ENCODE measurements around the gene PLK5.
A peak's percentile ranks its signal among the peaks of the same experiment; 100 is the strongest.

Gene PLK5

DNA sequence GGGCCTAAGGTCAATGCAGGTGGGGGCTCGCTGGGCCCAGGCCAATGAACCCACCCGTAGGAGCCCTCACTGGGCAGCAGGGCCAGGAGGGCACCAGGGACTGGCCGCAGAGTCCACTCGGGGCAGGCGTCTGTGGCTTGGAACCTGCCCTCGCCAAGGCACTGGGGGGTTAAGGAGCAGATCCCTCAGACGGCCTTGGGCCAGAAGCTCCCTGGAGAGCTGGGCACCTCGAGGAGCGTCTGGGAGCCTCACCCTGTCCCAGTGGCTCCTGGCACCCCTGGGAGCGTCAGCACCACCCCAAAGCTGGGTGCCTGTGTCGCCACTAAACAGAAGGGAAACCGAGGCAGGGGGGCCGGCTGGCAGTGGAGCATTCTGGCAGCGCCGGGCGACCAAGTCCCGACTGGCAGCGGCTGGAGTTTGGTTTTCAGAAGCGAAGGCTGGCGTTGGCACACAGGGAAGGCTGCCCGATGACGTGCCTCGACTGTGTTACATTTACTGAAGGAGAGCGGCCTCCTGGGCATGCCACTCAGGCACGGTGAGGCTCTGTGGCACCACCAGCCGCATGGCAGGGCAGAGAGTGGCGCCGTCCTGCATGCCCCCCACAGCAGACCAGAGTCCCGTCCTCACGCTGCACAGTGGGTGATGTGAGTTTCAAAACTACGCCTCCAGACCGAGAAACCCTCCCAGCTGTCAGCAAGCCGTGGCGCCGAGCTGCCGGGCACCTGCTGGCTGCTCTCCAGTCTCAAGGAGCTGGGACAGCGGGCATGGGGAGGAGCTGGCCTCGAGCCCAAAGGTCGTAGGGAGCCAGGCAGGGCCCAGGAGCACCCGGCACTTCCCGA lies 53.4 kb downstream of the PLK5 start:
- H2AFZ ChIP-seq (ENCODE audit: low read length): no peak overlapping the region
- no peak overlapping the region for H2AK5ac ChIP-seq (ENCODE audit: low read depth, low read length)
- no peak overlapping the region for H3K4me3 ChIP-seq (ENCODE audit: low read length in 2 of 2)
- WGBS, 2 donors (ENCODE audit: extremely low coverage in 2 of 2, insufficient read length in 2 of 2, insufficient replicate concordance in 1 of 2): no CpG with 5 or more reads among the region's 41 CpGs
- peaks cover 8% of the 10 kb centered on the region for H3K79me1 ChIP-seq (ENCODE audit: low read depth, low read length)
- no peak overlapping the region for H3K14ac ChIP-seq (ENCODE audit: low read length)
- no peak overlapping the region for H3K4ac ChIP-seq (ENCODE audit: low read length)
- peak overlapping the region; percentile 60 for H2BK5ac ChIP-seq (ENCODE audit: low read length)
- H4K8ac ChIP-seq (ENCODE audit: low read depth, low read length): no peak overlapping the region
- DNase-seq (ENCODE audit: low spot score): no peak
- H3K18ac ChIP-seq (ENCODE audit: low read length): no peak overlapping the region
- H3K36me3 ChIP-seq (replicated peaks in 1 of 2; ENCODE audit: control insufficient read depth in 2 of 2, insufficient read depth in 2 of 2, low read length in 2 of 2): peaks cover 49 to 66% of the 10 kb centered on the region in 2 donors
- H3K23ac ChIP-seq (ENCODE audit: low read depth, low read length, poor library complexity): no peak overlapping the region
- H4K91ac ChIP-seq (ENCODE audit: low read depth, low read length, poor library complexity): no peak overlapping the region
- H3K27ac ChIP-seq (replicated peaks; ENCODE audit: low read length): no peak overlapping the region
- H2BK120ac ChIP-seq (ENCODE audit: low read depth, low read length): no peak overlapping the region
- H2BK12ac ChIP-seq (ENCODE audit: low read length): no peak overlapping the region
- H2BK15ac ChIP-seq (ENCODE audit: low read length): no peak overlapping the region
- H3K9me3 ChIP-seq (replicated peaks in 1 of 2; ENCODE audit: control insufficient read depth in 2 of 2, insufficient read depth in 1 of 2, low read depth in 1 of 2, low read length in 2 of 2): no peaks in the 10 kb centered on the region
- no peak overlapping the region for H3K9ac ChIP-seq (ENCODE audit: low read depth, low read length, poor library complexity)
- no peaks in the 10 kb centered on the region for H3K27me3 ChIP-seq (ENCODE audit: control insufficient read depth in 3 of 3, insufficient read depth in 3 of 3, low read depth in 1 of 3, low read length in 3 of 3)
- no peak overlapping the region for H3K4me2 ChIP-seq (ENCODE audit: insufficient read depth, low read length, poor library complexity, severe bottlenecking)
- no peaks in the 10 kb centered on the region for H3K4me1 ChIP-seq (ENCODE audit: control insufficient read depth in 2 of 2, insufficient read depth in 1 of 2, low read depth in 1 of 2, low read length in 2 of 2)

DNA sequence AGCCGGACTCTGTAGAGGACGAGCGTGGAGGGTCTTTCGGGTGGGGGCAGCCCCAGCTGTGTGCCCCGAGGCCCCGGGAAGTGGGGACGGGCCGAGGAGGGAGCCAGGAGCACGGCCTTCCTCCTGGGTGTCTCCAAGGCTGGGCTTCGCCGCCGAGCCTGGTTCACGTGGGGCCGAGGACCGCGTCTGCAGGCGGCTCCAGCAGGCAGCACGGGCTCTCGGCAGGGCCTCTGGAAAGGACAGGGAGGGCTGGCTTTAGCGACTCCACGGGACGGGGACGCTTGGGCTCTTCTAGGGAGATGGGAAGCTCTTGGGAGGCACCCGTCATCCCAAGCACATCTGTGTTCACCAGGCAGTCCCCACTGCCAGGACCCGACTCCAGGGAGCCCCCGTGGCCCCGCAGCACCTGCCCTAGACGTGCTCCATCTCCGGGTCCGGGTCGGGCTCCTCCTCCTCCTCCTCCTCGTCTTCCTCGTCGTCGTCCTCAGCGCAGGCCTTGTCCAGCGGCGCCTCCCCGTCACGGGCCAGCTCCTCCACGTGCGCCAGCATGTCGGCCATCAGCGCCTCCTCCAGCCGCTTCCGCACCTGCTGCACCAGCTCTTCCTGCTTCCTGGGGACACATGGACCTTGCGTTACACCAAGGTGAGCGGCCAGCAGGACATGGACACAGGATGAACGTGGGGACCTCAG lies 54.2 kb downstream of the PLK5 start:
- no peak overlapping the region for H2BK5ac ChIP-seq (ENCODE audit: low read length)
- H3K27ac ChIP-seq (replicated peaks; ENCODE audit: low read length): no peak overlapping the region
- no peaks in the 10 kb centered on the region for H3K4me1 ChIP-seq (ENCODE audit: control insufficient read depth in 2 of 2, insufficient read depth in 1 of 2, low read depth in 1 of 2, low read length in 2 of 2)
- H4K8ac ChIP-seq (ENCODE audit: low read depth, low read length): no peak overlapping the region
- H3K4ac ChIP-seq (ENCODE audit: low read length): no peak overlapping the region
- H3K79me1 ChIP-seq (ENCODE audit: low read depth, low read length): peaks cover 13% of the 10 kb centered on the region
- no CpG with 5 or more reads among the region's 49 CpGs for WGBS, 2 donors (ENCODE audit: extremely low coverage in 2 of 2, insufficient read length in 2 of 2, insufficient replicate concordance in 1 of 2)
- no peak overlapping the region for H4K91ac ChIP-seq (ENCODE audit: low read depth, low read length, poor library complexity)
- no peak overlapping the region for H2BK120ac ChIP-seq (ENCODE audit: low read depth, low read length)
- H3K4me3 ChIP-seq (ENCODE audit: low read length in 2 of 2): no peak overlapping the region
- no peak overlapping the region for H3K14ac ChIP-seq (ENCODE audit: low read length)
- H3K23ac ChIP-seq (ENCODE audit: low read depth, low read length, poor library complexity): peak overlapping the region; percentile 91
- H3K9ac ChIP-seq (ENCODE audit: low read depth, low read length, poor library complexity): no peak overlapping the region
- H2AK5ac ChIP-seq (ENCODE audit: low read depth, low read length): no peak overlapping the region
- H3K4me2 ChIP-seq (ENCODE audit: insufficient read depth, low read length, poor library complexity, severe bottlenecking): no peak overlapping the region
- H3K27me3 ChIP-seq (ENCODE audit: control insufficient read depth in 3 of 3, insufficient read depth in 3 of 3, low read depth in 1 of 3, low read length in 3 of 3): no peaks in the 10 kb centered on the region
- peaks cover 54 to 73% of the 10 kb centered on the region in 2 donors for H3K36me3 ChIP-seq (replicated peaks in 1 of 2; ENCODE audit: control insufficient read depth in 2 of 2, insufficient read depth in 2 of 2, low read length in 2 of 2)
- no peak overlapping the region for H2BK15ac ChIP-seq (ENCODE audit: low read length)
- H3K18ac ChIP-seq (ENCODE audit: low read length): no peak overlapping the region
- peak overlapping the region; percentile 10 for H2BK12ac ChIP-seq (ENCODE audit: low read length)
- no peak for DNase-seq (ENCODE audit: low spot score)
- H3K9me3 ChIP-seq (replicated peaks in 1 of 2; ENCODE audit: control insufficient read depth in 2 of 2, insufficient read depth in 1 of 2, low read depth in 1 of 2, low read length in 2 of 2): no peaks in the 10 kb centered on the region
- H2AFZ ChIP-seq (ENCODE audit: low read length): no peak overlapping the region

DNA sequence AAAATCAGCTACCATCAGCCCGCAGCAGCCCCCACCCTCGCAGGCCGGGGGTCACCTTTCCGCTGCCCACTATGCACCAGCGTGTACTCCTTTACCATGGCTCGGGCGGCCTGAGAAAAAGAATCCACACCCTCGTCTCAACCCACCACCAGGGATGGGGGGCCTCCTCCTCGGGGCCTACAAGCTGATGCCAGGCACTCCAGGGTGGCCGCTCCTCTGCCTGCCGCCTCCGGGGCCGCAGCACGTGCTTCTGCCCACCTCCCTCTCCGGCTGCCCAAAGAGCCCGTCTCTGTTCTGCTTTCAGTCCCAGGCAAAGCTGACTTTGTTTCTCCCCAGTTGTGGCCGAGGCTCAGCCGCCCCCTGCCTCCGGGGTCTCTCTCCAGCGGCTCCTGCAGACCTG lies 55.3 kb downstream of the PLK5 start:
- Histone ChIP-seq H3K9ac (ENCODE audit: low read depth, low read length, poor library complexity) (no peak overlapping the region), H3K36me3 (replicated peaks in 1 of 2; ENCODE audit: control insufficient read depth in 2 of 2, insufficient read depth in 2 of 2, low read length in 2 of 2) (peaks cover 59 to 85% of the 10 kb centered on the region in 2 donors)
- WGBS, 2 donors (ENCODE audit: extremely low coverage in 2 of 2, insufficient read length in 2 of 2, insufficient replicate concordance in 1 of 2): no CpG with 5 or more reads among the region's 20 CpGs

DNA sequence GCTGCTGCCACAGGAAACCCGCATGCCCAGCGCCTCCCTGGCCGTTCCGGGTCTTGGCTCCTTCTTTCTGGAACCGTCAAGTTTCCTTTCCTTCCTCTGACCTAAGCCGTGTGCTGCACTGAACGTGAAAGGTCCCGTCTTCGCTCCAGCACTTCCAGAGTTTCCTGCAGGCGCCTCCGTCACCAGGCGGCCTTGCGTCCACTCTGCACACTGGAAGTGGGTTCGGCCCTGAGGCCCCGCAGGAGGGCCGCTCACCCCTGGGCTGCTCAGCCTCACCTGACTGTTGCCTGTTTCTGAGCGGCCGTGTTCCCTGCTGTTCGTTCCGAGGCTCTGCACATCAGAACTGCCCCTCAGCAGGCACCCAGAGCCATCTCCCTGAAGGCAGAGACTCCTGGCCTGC lies 56.5 kb downstream of the PLK5 start:
- no peak for DNase-seq (ENCODE audit: low spot score)
- WGBS, 2 donors (ENCODE audit: extremely low coverage in 2 of 2, insufficient read length in 2 of 2, insufficient replicate concordance in 1 of 2): no CpG with 5 or more reads among the region's 20 CpGs
- H3K36me3 ChIP-seq (replicated peaks in 1 of 2; ENCODE audit: control insufficient read depth in 2 of 2, insufficient read depth in 2 of 2, low read length in 2 of 2): peaks cover 66 to 96% of the 10 kb centered on the region in 2 donors

More for the DNA sequence above, 55.3 kb downstream of the PLK5 start:
- H3K4ac ChIP-seq (ENCODE audit: low read length): no peak overlapping the region
- no peak overlapping the region for H2BK120ac ChIP-seq (ENCODE audit: low read depth, low read length)
- no peak overlapping the region for H3K18ac ChIP-seq (ENCODE audit: low read length)
- H4K8ac ChIP-seq (ENCODE audit: low read depth, low read length): peak overlapping the region; percentile 65
- no peak overlapping the region for H4K91ac ChIP-seq (ENCODE audit: low read depth, low read length, poor library complexity)
- H3K4me1 ChIP-seq (ENCODE audit: control insufficient read depth in 2 of 2, insufficient read depth in 1 of 2, low read depth in 1 of 2, low read length in 2 of 2): no peaks in the 10 kb centered on the region
- no peak overlapping the region for H2AK5ac ChIP-seq (ENCODE audit: low read depth, low read length)
- no peak overlapping the region for H2AFZ ChIP-seq (ENCODE audit: low read length)
- no peak overlapping the region for H2BK12ac ChIP-seq (ENCODE audit: low read length)
- no peak overlapping the region for H3K4me2 ChIP-seq (ENCODE audit: insufficient read depth, low read length, poor library complexity, severe bottlenecking)
- H2BK15ac ChIP-seq (ENCODE audit: low read length): no peak overlapping the region
- no peak overlapping the region for H3K27ac ChIP-seq (replicated peaks; ENCODE audit: low read length)
- no peak overlapping the region for H3K14ac ChIP-seq (ENCODE audit: low read length)
- H3K9me3 ChIP-seq (replicated peaks in 1 of 2; ENCODE audit: control insufficient read depth in 2 of 2, insufficient read depth in 1 of 2, low read depth in 1 of 2, low read length in 2 of 2): no peaks in the 10 kb centered on the region
- DNase-seq (ENCODE audit: low spot score): no peak
- no peak overlapping the region for H2BK5ac ChIP-seq (ENCODE audit: low read length)
- H3K27me3 ChIP-seq (ENCODE audit: control insufficient read depth in 3 of 3, insufficient read depth in 3 of 3, low read depth in 1 of 3, low read length in 3 of 3): no peaks in the 10 kb centered on the region
- no peak overlapping the region for H3K23ac ChIP-seq (ENCODE audit: low read depth, low read length, poor library complexity)
- H3K79me1 ChIP-seq (ENCODE audit: low read depth, low read length): peaks cover 13% of the 10 kb centered on the region
- H3K4me3 ChIP-seq (ENCODE audit: low read length in 2 of 2): no peak overlapping the region

More for the DNA sequence above, 56.5 kb downstream of the PLK5 start:
- Histone ChIP-seq H2BK120ac (ENCODE audit: low read depth, low read length) (no peak overlapping the region), H3K27me3 (ENCODE audit: control insufficient read depth in 3 of 3, insufficient read depth in 3 of 3, low read depth in 1 of 3, low read length in 3 of 3) (no peaks in the 10 kb centered on the region), H4K8ac (ENCODE audit: low read depth, low read length) (no peak overlapping the region), H3K9me3 (replicated peaks in 1 of 2; ENCODE audit: control insufficient read depth in 2 of 2, insufficient read depth in 1 of 2, low read depth in 1 of 2, low read length in 2 of 2) (peaks cover 0 to 2% of the 10 kb centered on the region in 2 donors), H3K79me1 (ENCODE audit: low read depth, low read length) (peaks cover 24% of the 10 kb centered on the region), H3K4me1 (ENCODE audit: control insufficient read depth in 2 of 2, insufficient read depth in 1 of 2, low read depth in 1 of 2, low read length in 2 of 2) (no peaks in the 10 kb centered on the region), H3K4ac (ENCODE audit: low read length) (no peak overlapping the region), H3K4me2 (ENCODE audit: insufficient read depth, low read length, poor library complexity, severe bottlenecking) (no peak overlapping the region), H2AK5ac (ENCODE audit: low read depth, low read length) (no peak overlapping the region), H3K14ac (ENCODE audit: low read length) (no peak overlapping the region), H2BK5ac (ENCODE audit: low read length) (no peak overlapping the region), H3K18ac (ENCODE audit: low read length) (no peak overlapping the region), H3K9ac (ENCODE audit: low read depth, low read length, poor library complexity) (no peak overlapping the region), H2BK15ac (ENCODE audit: low read length) (no peak overlapping the region), H2BK12ac (ENCODE audit: low read length) (no peak overlapping the region), H4K91ac (ENCODE audit: low read depth, low read length, poor library complexity) (no peak overlapping the region), H3K27ac (replicated peaks; ENCODE audit: low read length) (no peak overlapping the region), H3K23ac (ENCODE audit: low read depth, low read length, poor library complexity) (no peak overlapping the region), H2AFZ (ENCODE audit: low read length) (no peak overlapping the region), H3K4me3 (ENCODE audit: low read length in 2 of 2) (no peak overlapping the region)
